ENCODE results near the gene ZNF780B. TPM values are rescaled to one million over a fixed set of nuclear protein-coding genes. Genes with fewer than 3 reads are reported as not detected.

The ZNF780B gene
- total RNA-seq, 6 donors from 2014 or later, result 9.4 to 50.3 (median 20.9) TPM

GRCh38 chr19:40005691-40006272 lies 50.2 kb downstream of the ZNF780B start:
- Histone ChIP-seq H3K27me3 (no peaks in the 10 kb centered on the region), H3K36me3 (peaks cover 14 to 39% (median 28%) of the 10 kb centered on the region in 4 donors), H3K4me3 (no peak overlapping the region), H3K4me1 (no peaks in the 10 kb centered on the region), H3K27ac (no peak overlapping the region), H3K9me3 (peaks cover 0 to 10% (median 1%) of the 10 kb centered on the region in 4 donors)
- whole genome bisulfite sequencing, 2 donors, result 79 to 83% methylated on average over 4 of the region's 4 CpGs
- ATAC-seq (ENCODE audit: low FRiP score in 2 of 2), result no peak
- TF ChIP-seq EP300 (IDR thresholded peaks at IDR 0.05), result no peak
- TF ChIP-seq POLR2A (IDR thresholded peaks at IDR 0.05), result no peak
- no peak for TF ChIP-seq POLR2AphosphoS5 (IDR thresholded peaks at IDR 0.05)
- TF ChIP-seq CTCF (IDR thresholded peaks at IDR 0.05), result no peak
- no peak for DNase-seq

GRCh38 chr19:39998501-39998900 lies 57.5 kb downstream of the ZNF780B start:
- 82 to 96% methylated on average over 4 of the region's 4 CpGs for WGBS, 2 donors
- peaks cover 9 to 17% (median 13%) of the 10 kb centered on the region in 4 donors for H3K4me1 ChIP-seq

GRCh38 chr19:39997638-39998216 lies 58.3 kb downstream of the ZNF780B start:
- 80 to 88% methylated on average over 5 of the region's 5 CpGs for WGBS, 2 donors
- Histone ChIP-seq H3K27me3 (no peaks in the 10 kb centered on the region), H3K36me3 (peaks cover 0 to 3% (median 0%) of the 10 kb centered on the region in 4 donors), H3K4me3 (peak overlapping the region; percentile 57 to 69 (median 64)), H3K27ac (peak overlapping the region; percentile 82 to 93 (median 89)), H3K9me3 (no peaks in the 10 kb centered on the region), H3K4me1 (peaks cover 9 to 17% (median 13%) of the 10 kb centered on the region in 4 donors)
- no peak for TF ChIP-seq POLR2A (IDR thresholded peaks at IDR 0.05)
- TF ChIP-seq EP300 (IDR thresholded peaks at IDR 0.05), result no peak
- no peak for TF ChIP-seq CTCF (IDR thresholded peaks at IDR 0.05)
- TF ChIP-seq POLR2AphosphoS5 (IDR thresholded peaks at IDR 0.05), result no peak
- no peak for DNase-seq
- ATAC-seq (ENCODE audit: low FRiP score in 2 of 2), result no peak

More at GRCh38 chr19:39998501-39998900, 57.5 kb downstream of the ZNF780B start:
- H3K36me3 ChIP-seq, result peaks cover 0 to 3% (median 0%) of the 10 kb centered on the region in 4 donors
- no peaks in the 10 kb centered on the region for H3K27me3 ChIP-seq
- no peak for TF ChIP-seq POLR2A (IDR thresholded peaks at IDR 0.05)
- ATAC-seq (ENCODE audit: low FRiP score in 2 of 2), result no peak
- DNase-seq, result no peak
- no peaks in the 10 kb centered on the region for H3K9me3 ChIP-seq
- H3K4me3 ChIP-seq, result no peak overlapping the region
- no peak overlapping the region for H3K27ac ChIP-seq

- Histone ChIP-seq H3K27me3 (no peaks in the 10 kb centered on the region), H3K27ac (peak within 1 kb of the TSS; percentile 82 to 93 (median 89)), H3K9me3 (no peaks in the 10 kb centered on the region), H3K4me1 (peaks cover 9 to 17% (median 13%) of the 10 kb centered on the region in 4 donors), H3K36me3 (peaks cover 0 to 3% (median 0%) of the 10 kb centered on the region in 4 donors), H3K4me3 (peak within 1 kb of the TSS; percentile 57 to 69 (median 64))
- peak in 3 of 4 donors; percentile 74 to 94 (median 88) for TF ChIP-seq POLR2A (IDR thresholded peaks at IDR 0.05)
- no peak for TF ChIP-seq CTCF (IDR thresholded peaks at IDR 0.05)
- peak; percentile 84 to 98 for TF ChIP-seq POLR2AphosphoS5 (IDR thresholded peaks at IDR 0.05)
- TF ChIP-seq EP300 (IDR thresholded peaks at IDR 0.05), result no peak
- peak; percentile 96 to 99 for DNase-seq
- 5 to 16% methylated on average over 14 to 52 of the region's 53 CpGs for WGBS, 2 donors
- ATAC-seq (ENCODE audit: low FRiP score in 2 of 2), result peak; percentile 97 to 99
Observed at GRCh38 chr19:39996811-39997637, 59.0 kb downstream of the ZNF780B start, which contains the start of gene ZNF546. TSS of gene ZNF546 (plus strand) at chr19:39997060. CDS start at chr19:39998327, 1,267 bp downstream.
